GM12878 (cell line): ENCODE measurements around the gene FAM151A. TPM values are rescaled to one million over a fixed set of nuclear protein-coding genes. Genes with fewer than 3 reads are reported as not detected.

Experiments used
- BMI1 ChIP-seq: fragments of 450-650 bp; IDR thresholded peaks from 2 replicates; pipeline ENCODE4 v1.6.1; 2016; ENCODE audit warnings: mild to moderate bottlenecking, moderate library complexity, borderline replicate concordance
- CBX3 ChIP-seq: fragments of 200-600 bp; sonication (generic); IDR thresholded peaks from 2 replicates; pipeline ENCODE4 v1.6.1; 2016; ENCODE audit warnings: low read depth, borderline replicate concordance
- NFXL1 ChIP-seq: fragments of 450-650 bp; IDR thresholded peaks from 2 replicates; pipeline ENCODE4 v1.6.1; 2017; ENCODE audit warnings: antibody characterized with exemption, mild to moderate bottlenecking, borderline replicate concordance
- WRNIP1 ChIP-seq: IDR thresholded peaks from 2 replicates; pipeline ENCODE4 v1.6.1; 2011; ENCODE audit warnings: low read depth, low read length, improper control_type of control experiment, borderline replicate concordance
- polyA plus RNA-seq, 11 experiments: library from polyadenylated mRNA; depleted of rRNA in 4 of 11; unstranded in 6 of 11; stranded (reverse) in 5 of 11; fragments of >200 nt; fragmentation: Nextera tagmentation in 4 of 11; fragmentation: Illumina TruSeq in 1 of 11; extraction: Ambion mirVana in 4 of 11; extraction: Trizol in 1 of 11; gene quantifications; 1 replicate in 1 of 11; 2 replicates in 10 of 11; pipeline versions ENCODE4 v1.2.1 to v1.2.3, GENCODE V29; 2011 to 2016; ENCODE audit warnings: inconsistent platforms in 2 of 11, missing spikeins in 2 of 11, low read depth in 1 of 11
- total RNA-seq, 4 experiments: library from RNA; depleted of rRNA in 3 of 4; stranded (reverse); fragments of >200 nt in 3 of 4; fragmentation: Illumina TruSeq in 1 of 4; extraction: Trizol in 1 of 4; gene quantifications; 2 replicates each; pipeline versions ENCODE4 v1.2.1 to v1.2.3, GENCODE V29; 2013 to 2021
- TF ChIP-seq, protein P1 (sequence below): fragments of 450-650 bp; IDR thresholded peaks from 2 replicates; pipeline ENCODE4 v1.6.1; 2017; ENCODE audit warnings: mild to moderate bottlenecking, moderate library complexity

The FAM151A gene
- total and polyA plus RNA-seq, 10 of the 15 experiments (the other 5 are each of a cell fraction or from before 2014, with no cell fraction given): 0.09 to 0.34 (median 0.14) TPM; not detected in 5

DNA sequence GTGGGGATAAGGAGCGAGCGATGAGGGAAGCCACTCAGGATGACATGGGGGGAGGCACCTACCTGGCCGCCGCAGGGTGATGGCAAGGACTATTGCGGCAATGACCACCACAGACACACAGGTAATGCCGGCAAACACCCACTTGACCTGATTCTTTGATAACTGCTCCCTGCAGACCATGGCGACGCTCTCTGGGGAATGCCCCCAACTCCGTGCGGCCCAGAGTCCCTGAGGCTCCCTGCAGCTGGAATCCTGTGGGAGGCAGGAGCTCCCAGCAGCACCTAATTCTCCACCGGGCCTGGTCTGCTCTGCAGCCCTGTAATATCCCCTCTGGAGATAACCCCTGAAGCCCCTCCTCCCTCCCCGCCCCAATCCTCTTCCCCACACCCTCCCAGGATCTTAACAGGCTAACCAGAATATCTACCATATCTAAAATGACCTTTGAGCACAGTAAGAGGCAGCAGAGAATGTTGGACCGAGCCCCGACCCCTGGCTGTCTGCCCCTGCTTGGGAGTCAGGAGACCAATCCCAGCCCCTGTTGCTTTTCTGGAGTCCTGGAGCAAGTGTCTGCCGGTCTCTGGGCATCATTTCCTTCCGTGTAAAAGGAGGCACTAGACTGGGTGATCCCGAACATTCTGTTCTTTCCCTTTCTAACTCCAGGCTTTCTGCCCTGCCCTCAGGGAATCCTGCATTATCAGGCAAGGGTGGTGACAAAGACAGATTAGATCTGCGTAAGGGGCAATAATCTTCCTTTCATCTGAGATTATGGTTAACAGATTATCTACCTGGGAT lies at the start of gene FAM151A (continued):
- TF ChIP-seq, protein P1, sequence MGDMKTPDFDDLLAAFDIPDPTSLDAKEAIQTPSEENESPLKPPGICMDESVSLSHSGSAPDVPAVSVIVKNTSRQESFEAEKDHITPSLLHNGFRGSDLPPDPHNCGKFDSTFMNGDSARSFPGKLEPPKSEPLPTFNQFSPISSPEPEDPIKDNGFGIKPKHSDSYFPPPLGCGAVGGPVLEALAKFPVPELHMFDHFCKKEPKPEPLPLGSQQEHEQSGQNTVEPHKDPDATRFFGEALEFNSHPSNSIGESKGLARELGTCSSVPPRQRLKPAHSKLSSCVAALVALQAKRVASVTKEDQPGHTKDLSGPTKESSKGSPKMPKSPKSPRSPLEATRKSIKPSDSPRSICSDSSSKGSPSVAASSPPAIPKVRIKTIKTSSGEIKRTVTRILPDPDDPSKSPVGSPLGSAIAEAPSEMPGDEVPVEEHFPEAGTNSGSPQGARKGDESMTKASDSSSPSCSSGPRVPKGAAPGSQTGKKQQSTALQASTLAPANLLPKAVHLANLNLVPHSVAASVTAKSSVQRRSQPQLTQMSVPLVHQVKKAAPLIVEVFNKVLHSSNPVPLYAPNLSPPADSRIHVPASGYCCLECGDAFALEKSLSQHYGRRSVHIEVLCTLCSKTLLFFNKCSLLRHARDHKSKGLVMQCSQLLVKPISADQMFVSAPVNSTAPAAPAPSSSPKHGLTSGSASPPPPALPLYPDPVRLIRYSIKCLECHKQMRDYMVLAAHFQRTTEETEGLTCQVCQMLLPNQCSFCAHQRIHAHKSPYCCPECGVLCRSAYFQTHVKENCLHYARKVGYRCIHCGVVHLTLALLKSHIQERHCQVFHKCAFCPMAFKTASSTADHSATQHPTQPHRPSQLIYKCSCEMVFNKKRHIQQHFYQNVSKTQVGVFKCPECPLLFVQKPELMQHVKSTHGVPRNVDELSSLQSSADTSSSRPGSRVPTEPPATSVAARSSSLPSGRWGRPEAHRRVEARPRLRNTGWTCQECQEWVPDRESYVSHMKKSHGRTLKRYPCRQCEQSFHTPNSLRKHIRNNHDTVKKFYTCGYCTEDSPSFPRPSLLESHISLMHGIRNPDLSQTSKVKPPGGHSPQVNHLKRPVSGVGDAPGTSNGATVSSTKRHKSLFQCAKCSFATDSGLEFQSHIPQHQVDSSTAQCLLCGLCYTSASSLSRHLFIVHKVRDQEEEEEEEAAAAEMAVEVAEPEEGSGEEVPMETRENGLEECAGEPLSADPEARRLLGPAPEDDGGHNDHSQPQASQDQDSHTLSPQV: no peak
- no peak for TF ChIP-seq CBX3
- TF ChIP-seq WRNIP1: no peak
- TF ChIP-seq BMI1: no peak
- no peak for TF ChIP-seq NFXL1
